IgD-negative memory B cell (primary cell): Measurements from ENCODE around the gene CRY1. TPM values are rescaled to one million over a fixed set of nuclear protein-coding genes. Genes with fewer than 3 reads are reported as not detected.
A peak's percentile ranks its signal among the peaks of the same experiment; 100 is the strongest.
"Not testable (repeated sequence)": the region's sequence is repeated elsewhere in the genome, so short reads cannot be mapped to it uniquely, and the experiment has no call there.

ENCODE experiments used
- H3K27ac Mint-ChIP-seq, 3 donors: one replicate each; pipeline ENCODE4 v1.8.0; 2020 to 2022; ENCODE audit warnings: mild to moderate bottlenecking in 3 of 3, mixed read lengths in 3 of 3, moderate library complexity in 1 of 3
- H3K27me3 Mint-ChIP-seq: one replicate; pipeline ENCODE4 v1.8.0; 2021; ENCODE audit warnings: mixed read lengths
- H3K36me3 Mint-ChIP-seq: one replicate; pipeline ENCODE4 v1.8.0; 2020; ENCODE audit warnings: mild to moderate bottlenecking, mixed read lengths
- H3K4me1 Mint-ChIP-seq, 3 donors: one replicate each; pipeline ENCODE4 v1.8.0; 2020 to 2022; ENCODE audit warnings: mixed read lengths in 3 of 3, mild to moderate bottlenecking in 1 of 3
- H3K4me3 Mint-ChIP-seq, 4 donors: one replicate each; pipeline ENCODE4 v1.8.0; 2020 to 2022; ENCODE audit warnings: mild to moderate bottlenecking in 4 of 4, mixed read lengths in 4 of 4, moderate library complexity in 3 of 4
- H3K9me3 Mint-ChIP-seq, 3 donors: one replicate each; pipeline ENCODE4 v1.8.0; 2020 to 2021; ENCODE audit warnings: mixed read lengths in 3 of 3, mild to moderate bottlenecking in 1 of 3
- polyA plus RNA-seq: library from polyadenylated mRNA; unstranded; fragments of 300-500 nt; fragmentation: Illumina TruSeq; gene quantifications from one replicate; pipeline ENCODE4 v1.2.3, GENCODE V29; 2021

CRY1 gene
- polyA plus RNA-seq, 1 donor from 2014 or later: 3.4 TPM

GRCh38 chr12:107019546-107019945 is 73.8 kb downstream of the CRY1 start:
- H3K27ac Mint-ChIP-seq: no peak overlapping the region
- H3K36me3 Mint-ChIP-seq: peaks cover 6% of the 10 kb centered on the region
- H3K27me3 Mint-ChIP-seq: no peaks in the 10 kb centered on the region
- no peak overlapping the region for H3K4me3 Mint-ChIP-seq
- peaks cover 0 to 1% (median 0%) of the 10 kb centered on the region in 3 donors for H3K4me1 Mint-ChIP-seq
- peaks cover 0 to 4% (median 2%) of the 10 kb centered on the region in 3 donors for H3K9me3 Mint-ChIP-seq

DNA sequence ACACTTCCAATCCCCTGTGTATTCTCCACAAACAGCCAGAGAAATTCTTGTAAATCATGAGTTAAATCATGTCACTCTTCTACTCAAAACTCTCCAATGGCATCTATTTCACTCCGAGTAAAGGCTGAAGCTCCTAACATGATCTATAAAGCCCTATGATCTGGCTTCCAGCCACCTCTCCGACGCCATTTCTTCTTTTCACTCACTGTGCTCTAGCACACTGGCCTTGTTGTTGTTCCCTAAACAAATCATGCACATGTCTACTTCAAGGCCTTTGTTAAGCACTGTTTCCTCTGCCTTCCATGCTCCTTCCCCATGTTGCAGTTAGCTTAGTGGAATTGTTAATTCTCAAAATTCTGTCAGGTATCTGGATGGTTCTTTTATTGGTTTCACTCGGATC is 76.3 kb downstream of the CRY1 start:
- H3K4me1 Mint-ChIP-seq: peaks cover 0 to 1% (median 0%) of the 10 kb centered on the region in 3 donors
- H3K27ac Mint-ChIP-seq: no peak overlapping the region

DNA sequence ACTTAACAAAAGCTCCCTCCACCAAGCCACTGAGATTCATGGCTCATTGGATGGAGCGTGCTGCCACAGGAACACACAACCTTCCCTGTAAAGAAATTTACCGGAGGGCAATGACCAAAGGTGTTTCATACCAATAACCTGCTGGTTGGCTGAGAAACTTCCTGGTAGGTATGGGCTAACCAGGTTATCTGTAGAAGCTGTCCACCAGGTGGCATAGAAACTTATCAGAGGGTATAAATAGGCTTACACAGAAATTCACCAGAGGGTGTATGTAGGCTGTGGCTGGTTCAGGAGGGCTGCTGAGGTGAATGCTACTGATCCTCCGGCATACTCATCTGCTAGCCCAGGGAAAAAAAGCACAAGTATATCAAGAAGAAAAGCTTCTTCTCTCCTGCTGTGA is 79.3 kb downstream of the CRY1 start:
- Mint-ChIP-seq H3K27me3 (no peaks in the 10 kb centered on the region), H3K36me3 (peaks cover 6% of the 10 kb centered on the region), H3K27ac (no peak overlapping the region), H3K4me3 (no peak overlapping the region), H3K4me1 (peaks cover 0 to 1% (median 0%) of the 10 kb centered on the region in 3 donors), H3K9me3 (no peaks in the 10 kb centered on the region)

More for the DNA sequence above, 76.3 kb downstream of the CRY1 start:
- no peaks in the 10 kb centered on the region for H3K27me3 Mint-ChIP-seq
- peaks cover 0 to 4% (median 2%) of the 10 kb centered on the region in 3 donors for H3K9me3 Mint-ChIP-seq
- H3K36me3 Mint-ChIP-seq: peaks cover 10% of the 10 kb centered on the region
- no peak overlapping the region for H3K4me3 Mint-ChIP-seq

DNA sequence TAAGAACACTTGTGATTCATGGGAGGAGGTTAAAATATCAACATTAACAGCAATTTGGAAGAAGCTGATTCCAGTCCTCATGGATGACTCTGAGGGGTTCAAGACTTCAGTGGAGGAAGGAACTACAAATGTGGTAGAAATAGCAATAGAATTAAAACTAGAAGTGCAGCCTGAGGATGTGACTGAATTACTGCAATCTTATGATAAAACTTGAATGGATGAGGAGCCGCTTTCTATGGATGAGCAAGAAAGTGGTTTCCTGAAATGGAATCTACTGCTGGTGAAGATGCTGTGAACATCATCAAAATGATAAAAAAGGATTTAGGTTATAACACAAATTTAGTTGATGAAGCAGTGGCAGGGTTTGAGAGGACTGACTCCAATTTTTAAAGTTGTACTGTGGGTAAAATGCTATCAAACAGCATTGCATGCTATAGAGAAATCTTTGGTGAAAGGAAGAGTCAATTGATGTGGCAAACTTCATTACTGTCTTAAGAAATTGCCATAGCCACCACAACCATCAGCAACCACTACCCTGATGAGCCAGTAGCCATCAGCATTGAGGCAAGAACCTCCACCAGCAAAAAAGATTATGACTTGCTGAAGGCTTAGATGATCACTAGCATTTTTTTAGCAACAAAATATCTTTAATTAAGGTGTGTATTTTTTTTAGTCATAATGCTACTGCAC is 80.5 kb downstream of the CRY1 start:
- peaks cover 0 to 1% (median 0%) of the 10 kb centered on the region in 3 donors for H3K4me1 Mint-ChIP-seq
- H3K9me3 Mint-ChIP-seq: no peaks in the 10 kb centered on the region
- H3K27ac Mint-ChIP-seq: peak overlapping the region in 1 of 3 donors; percentile 17
- H3K4me3 Mint-ChIP-seq: no peak overlapping the region
- peaks cover 1% of the 10 kb centered on the region for H3K27me3 Mint-ChIP-seq
- peaks cover 9% of the 10 kb centered on the region for H3K36me3 Mint-ChIP-seq

GRCh38 chr12:107011519-107011918 is 81.8 kb downstream of the CRY1 start:
- peaks cover 2% of the 10 kb centered on the region for H3K27me3 Mint-ChIP-seq
- H3K9me3 Mint-ChIP-seq: no peaks in the 10 kb centered on the region
- H3K36me3 Mint-ChIP-seq: peaks cover 9% of the 10 kb centered on the region
- H3K4me1 Mint-ChIP-seq: peaks cover 0 to 1% (median 0%) of the 10 kb centered on the region in 3 donors
- H3K27ac Mint-ChIP-seq: no peak overlapping the region
- H3K4me3 Mint-ChIP-seq: no peak overlapping the region

GRCh38 chr12:107007411-107007810 is 85.9 kb downstream of the CRY1 start:
- Mint-ChIP-seq H3K27me3 (peaks cover 2% of the 10 kb centered on the region), H3K36me3 (peaks cover 4% of the 10 kb centered on the region), H3K4me1 (peaks cover 0 to 1% (median 0%) of the 10 kb centered on the region in 3 donors), H3K4me3 (no peak overlapping the region), H3K9me3 (peaks cover 0 to 4% (median 0%) of the 10 kb centered on the region in 3 donors), H3K27ac (no peak overlapping the region)

DNA sequence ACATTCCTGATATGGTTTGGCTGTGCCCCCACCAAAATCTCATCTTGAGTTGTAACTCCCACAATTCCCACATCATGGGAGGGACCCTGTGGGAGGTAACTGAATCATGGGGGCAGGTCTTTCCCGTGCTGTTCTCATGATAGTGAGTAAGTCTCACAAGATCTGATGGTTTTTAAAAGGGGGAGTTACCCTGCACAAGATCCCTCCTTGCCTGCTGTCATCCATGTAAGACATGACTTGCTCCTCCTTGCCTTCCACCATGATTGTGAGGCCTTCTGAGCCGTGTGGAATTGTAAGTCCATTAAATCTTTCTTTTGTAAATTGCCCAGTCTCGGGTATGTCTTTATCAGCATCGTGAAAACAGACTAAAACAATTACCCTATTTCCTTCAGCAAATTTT is 90.7 kb downstream of the CRY1 start:
- H3K27ac Mint-ChIP-seq, H3K36me3 Mint-ChIP-seq, H3K4me3 Mint-ChIP-seq, H3K4me1 Mint-ChIP-seq, H3K9me3 Mint-ChIP-seq, H3K27me3 Mint-ChIP-seq: not testable (repeated sequence)

DNA sequence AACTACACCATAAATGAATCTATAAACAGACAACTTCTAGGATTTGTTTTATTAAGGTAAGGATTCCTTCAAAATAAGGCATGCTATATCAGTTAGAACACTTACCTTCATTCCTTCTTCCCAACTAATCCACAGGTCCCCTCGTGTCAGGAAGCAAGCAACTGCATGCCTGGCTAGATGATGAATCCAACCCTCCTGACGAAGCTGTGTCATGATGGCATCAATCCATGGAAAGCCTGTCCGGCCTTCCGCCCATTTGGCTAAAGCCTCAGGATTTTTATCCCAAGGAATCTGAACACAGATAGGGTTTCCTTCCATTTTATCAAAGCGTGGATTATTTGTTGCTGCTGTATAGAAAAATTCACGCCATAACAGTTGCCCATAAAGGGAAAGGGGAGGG is 93.9 kb downstream of the CRY1 start:
- Mint-ChIP-seq H3K4me3 (no peak overlapping the region), H3K9me3 (peaks cover 0 to 10% (median 0%) of the 10 kb centered on the region in 3 donors), H3K27ac (no peak overlapping the region), H3K36me3 (no peaks in the 10 kb centered on the region), H3K4me1 (no peaks in the 10 kb centered on the region), H3K27me3 (no peaks in the 10 kb centered on the region)

- Mint-ChIP-seq H3K4me1 (no peaks in the 10 kb centered on the region), H3K4me3 (no peak overlapping the region), H3K9me3 (peaks cover 0 to 10% (median 0%) of the 10 kb centered on the region in 3 donors), H3K36me3 (no peaks in the 10 kb centered on the region), H3K27me3 (no peaks in the 10 kb centered on the region), H3K27ac (no peak overlapping the region)
Measured at GRCh38 chr12:106997916-106998315, 95.4 kb downstream of the CRY1 start.

DNA sequence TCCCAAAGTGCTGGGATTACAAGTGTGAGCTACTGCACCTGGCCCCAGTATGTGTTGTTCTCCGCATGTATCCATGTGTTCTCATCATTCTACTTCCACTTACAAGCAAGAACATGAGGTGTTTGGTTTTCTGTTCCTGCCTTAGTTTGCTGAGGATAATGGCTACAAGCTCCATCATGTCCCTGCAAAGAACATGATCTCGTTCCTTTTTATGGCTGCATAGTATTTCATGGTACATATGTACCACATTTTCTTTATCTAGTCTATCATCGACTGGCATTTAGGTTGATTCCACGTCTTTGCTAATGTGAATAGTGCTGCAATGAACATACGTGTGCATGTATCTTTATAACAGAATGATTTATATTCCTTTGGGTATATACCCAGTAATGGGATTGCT is 97.2 kb downstream of the CRY1 start:
- not testable (repeated sequence) for H3K9me3 Mint-ChIP-seq, H3K27ac Mint-ChIP-seq, H3K36me3 Mint-ChIP-seq, H3K27me3 Mint-ChIP-seq, H3K4me1 Mint-ChIP-seq, H3K4me3 Mint-ChIP-seq

- H3K36me3 Mint-ChIP-seq: no peaks in the 10 kb centered on the region
- H3K27me3 Mint-ChIP-seq: no peaks in the 10 kb centered on the region
- no peak overlapping the region for H3K4me3 Mint-ChIP-seq
- H3K4me1 Mint-ChIP-seq: no peaks in the 10 kb centered on the region
- H3K9me3 Mint-ChIP-seq: peaks cover 0 to 6% (median 0%) of the 10 kb centered on the region in 3 donors
- no peak overlapping the region for H3K27ac Mint-ChIP-seq
Measured at GRCh38 chr12:106994579-106995220, 98.6 kb downstream of the CRY1 start.

- peaks cover 5% of the 10 kb centered on the region for H3K36me3 Mint-ChIP-seq
- H3K4me1 Mint-ChIP-seq: peaks cover 7 to 17% (median 11%) of the 10 kb centered on the region in 3 donors
- no peaks in the 10 kb centered on the region for H3K27me3 Mint-ChIP-seq
- peaks cover 0 to 2% (median 0%) of the 10 kb centered on the region in 3 donors for H3K9me3 Mint-ChIP-seq
- peak overlapping the region; percentile 3 to 98 (median 92) for H3K4me3 Mint-ChIP-seq
- H3K27ac Mint-ChIP-seq: peak overlapping the region in 1 of 3 donors; percentile 82
Measured at GRCh38 chr12:106987846-106988245, 105.5 kb downstream of the CRY1 start.

DNA sequence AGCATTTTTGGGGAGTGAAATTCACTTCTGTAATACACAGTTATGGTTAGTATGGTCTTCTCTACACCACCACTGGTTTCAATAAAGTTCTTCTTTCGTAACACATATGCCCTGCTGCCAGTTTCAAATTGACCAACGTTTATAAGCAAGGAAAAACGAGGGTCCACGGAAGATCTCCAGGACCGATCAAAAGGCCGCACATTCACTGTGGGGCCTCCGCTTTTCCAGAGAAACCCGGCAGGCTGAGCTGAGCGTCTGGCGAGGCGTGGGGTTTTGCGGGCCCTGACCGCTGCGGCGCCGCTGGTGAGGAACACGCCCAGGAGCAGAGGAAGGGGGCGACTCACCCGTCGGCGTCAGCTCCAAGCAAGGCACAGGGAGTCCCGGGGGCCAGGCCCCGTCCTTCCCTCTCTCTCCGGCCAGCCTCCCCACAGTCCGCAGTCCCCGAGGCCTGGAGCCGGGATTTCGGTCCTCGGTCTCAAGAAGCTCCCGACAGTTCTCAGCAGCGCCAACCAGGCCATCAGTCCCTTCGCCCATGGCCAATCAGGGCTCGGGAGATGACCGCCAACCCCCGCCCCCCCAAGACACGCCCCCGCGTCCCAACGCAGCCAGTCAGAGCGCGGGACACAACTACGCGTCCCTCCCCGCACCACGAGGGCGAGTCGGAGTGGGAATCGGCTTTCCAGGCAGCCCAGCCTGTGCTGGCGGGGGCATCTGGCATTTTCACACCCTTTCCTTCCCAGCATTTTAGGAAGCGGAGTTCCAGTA is 106.5 kb downstream of the CRY1 start, which contains the start of gene MTERF2:
MTERF2 (minus strand) TSS at position 522 of the 765 bp plus-strand sequence. CDS start 8,432 bp downstream, outside the sequence.
- peaks cover 7 to 17% (median 11%) of the 10 kb centered on the region in 3 donors for H3K4me1 Mint-ChIP-seq
- peak within 1 kb of the TSS; percentile 9 to 88 (median 74) for H3K27ac Mint-ChIP-seq
- H3K9me3 Mint-ChIP-seq: peaks cover 0 to 2% (median 0%) of the 10 kb centered on the region in 3 donors
- H3K4me3 Mint-ChIP-seq: peak within 1 kb of the TSS; percentile 87 to 98 (median 94)
- peaks cover 5% of the 10 kb centered on the region for H3K36me3 Mint-ChIP-seq
- no peaks in the 10 kb centered on the region for H3K27me3 Mint-ChIP-seq

- peaks cover 7 to 17% (median 11%) of the 10 kb centered on the region in 3 donors for H3K4me1 Mint-ChIP-seq
- peak overlapping the region in 2 of 3 donors; percentile 31 to 88 for H3K27ac Mint-ChIP-seq
- H3K36me3 Mint-ChIP-seq: peaks cover 5% of the 10 kb centered on the region
Measured at GRCh38 chr12:106986135-106986534, 107.2 kb downstream of the CRY1 start.

DNA sequence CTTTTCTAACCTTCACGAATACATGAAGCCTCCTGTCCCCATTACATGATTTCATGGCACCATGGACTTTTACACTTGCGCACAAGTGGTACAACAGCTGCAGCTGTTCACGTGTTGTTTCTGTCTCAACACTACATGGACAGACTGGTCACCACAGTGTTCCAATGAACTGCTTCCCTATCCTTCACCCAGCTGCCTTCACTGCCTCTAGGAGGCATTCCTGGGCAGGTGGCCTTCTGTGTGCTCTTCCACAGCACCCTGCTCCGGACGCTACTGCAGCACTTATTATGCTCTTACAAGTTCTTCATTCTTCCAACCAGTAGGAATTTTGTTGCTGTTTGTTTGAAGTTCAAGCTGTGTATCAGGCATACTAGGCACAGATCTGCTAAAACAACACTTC is 107.9 kb downstream of the CRY1 start:
- H3K9me3 Mint-ChIP-seq: peaks cover 0 to 2% (median 0%) of the 10 kb centered on the region in 3 donors
- peaks cover 7 to 17% (median 11%) of the 10 kb centered on the region in 3 donors for H3K4me1 Mint-ChIP-seq
- no peak overlapping the region for H3K27ac Mint-ChIP-seq
- H3K27me3 Mint-ChIP-seq: no peaks in the 10 kb centered on the region
- H3K4me3 Mint-ChIP-seq: peak overlapping the region in 1 of 4 donors; percentile 96
- H3K36me3 Mint-ChIP-seq: peaks cover 5% of the 10 kb centered on the region

More at GRCh38 chr12:106986135-106986534, 107.2 kb downstream of the CRY1 start:
- Mint-ChIP-seq H3K4me3 (peak overlapping the region; percentile 87 to 98 (median 94)), H3K27me3 (no peaks in the 10 kb centered on the region), H3K9me3 (peaks cover 0 to 2% (median 0%) of the 10 kb centered on the region in 3 donors)
